GM19463 (cell line): ENCODE data around the gene CHP2.

ENCODE experiments used
- ATAC-seq: cut with Tn5 transposase; IDR thresholded peaks from one replicate; pipeline ENCODE4 v1.9.1; 2021; ENCODE audit warnings: mild to moderate bottlenecking, moderate library complexity; ENCODE audit not compliant: unreplicated experiment

CHP2 gene

DNA sequence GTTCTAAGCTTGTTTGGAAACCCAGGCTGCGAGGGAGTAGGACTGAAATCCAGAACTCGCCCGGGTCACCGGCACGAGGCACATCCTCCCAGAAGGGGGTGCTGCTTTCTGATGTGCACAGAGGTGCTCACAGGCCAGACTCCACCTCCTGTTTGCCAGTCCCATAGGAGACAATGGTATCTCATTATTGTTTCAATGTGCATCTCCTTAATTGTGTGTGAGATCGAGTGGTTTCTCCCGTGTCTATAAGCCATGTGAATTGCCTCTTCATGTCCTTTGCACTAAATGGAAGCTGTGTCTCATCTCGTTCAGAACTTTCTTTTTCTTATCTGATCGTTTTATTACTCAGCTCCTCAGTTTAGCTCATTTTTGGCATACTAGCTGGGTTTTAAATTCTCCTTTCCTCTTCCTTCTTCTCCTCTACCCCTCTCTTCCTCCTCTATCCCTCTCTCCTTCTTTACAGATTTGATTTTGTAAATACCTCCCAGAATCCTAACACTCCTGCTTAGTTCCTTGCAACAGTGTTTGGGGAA is 48.8 kb downstream of the CHP2 start:
- ATAC-seq: peak; percentile 83

DNA sequence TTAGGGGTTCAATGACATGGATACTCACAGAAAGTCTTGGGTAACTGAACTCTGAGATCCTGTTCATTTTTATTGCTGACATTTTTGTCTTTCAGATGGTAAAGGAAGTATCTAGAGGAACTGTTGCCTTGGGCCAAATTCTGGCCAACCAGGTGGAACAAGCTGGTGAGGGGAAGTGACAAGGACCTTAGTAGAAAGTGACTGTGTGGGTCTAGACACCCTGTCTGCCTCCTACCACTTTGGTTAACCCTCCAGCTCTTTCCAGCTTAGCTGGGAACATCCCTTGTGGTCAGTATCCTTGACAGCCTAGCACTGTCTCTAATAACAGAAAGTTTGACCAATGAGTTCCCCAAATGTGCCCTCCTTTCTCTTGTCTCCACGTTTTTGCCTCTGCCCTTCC is 52.2 kb downstream of the CHP2 start:
- no peak for ATAC-seq
